HL-60 (cell line): Measurements from ENCODE around the gene GRK7.

ENCODE experiments used
- CTCF ChIP-seq: IDR thresholded peaks from one replicate; pipeline ENCODE4 v1.5.1; 2011; ENCODE audit warnings: low read length, control low read depth, inconsistent platforms; ENCODE audit not compliant: insufficient read depth
- POLR2AphosphoS5 ChIP-seq: IDR thresholded peaks from 2 replicates; pipeline ENCODE4 v1.6.1; 2012; ENCODE audit warnings: low read depth

DNA sequence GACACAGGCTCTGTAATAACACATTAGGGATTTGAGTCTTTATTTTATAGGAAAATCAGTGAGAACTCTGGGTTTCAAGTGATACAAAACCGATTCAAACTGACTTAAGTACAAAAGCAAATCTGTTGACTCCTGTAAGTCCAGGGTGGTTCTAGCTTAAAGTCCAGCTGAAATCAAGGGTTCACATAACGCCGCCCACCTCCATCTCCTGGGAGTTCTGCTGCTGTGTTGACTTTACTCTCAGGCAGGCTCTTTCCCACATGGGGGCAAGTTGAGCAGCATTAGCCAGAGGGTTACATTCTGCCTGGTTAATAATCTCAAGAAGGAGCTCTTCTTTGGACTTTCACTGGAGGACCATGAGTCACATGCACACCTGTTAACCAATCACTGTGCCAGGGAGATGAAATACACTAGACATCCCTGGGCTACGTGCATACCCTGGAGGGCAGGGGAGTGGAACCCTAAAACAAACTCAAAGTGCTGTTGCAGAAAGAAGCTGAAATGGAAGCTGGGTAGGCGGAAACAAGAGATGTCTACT lies 34.8 kb upstream of the GRK7 start:
- TF ChIP-seq CTCF (no peak), POLR2AphosphoS5 (no peak)
